Liver (tissue), 9 donors: ENCODE results near the gene SMIM14. TPM values are rescaled to one million over a fixed set of nuclear protein-coding genes. Genes with fewer than 3 reads are reported as not detected.

Experiments used
- DNase-seq: peaks from one replicate; pipeline ENCODE4 v3.0.0-alpha.2; 2017; ENCODE audit warnings: low spot score
- H3K27ac ChIP-seq, 2 donors: one replicate each; pipeline ENCODE4 v1.7.0; 2013; ENCODE audit warnings: inconsistent platforms in 2 of 2, low read length in 2 of 2, control low read depth in 1 of 2, low read depth in 1 of 2, mild to moderate bottlenecking in 1 of 2
- H3K27me3 ChIP-seq, 4 donors: one replicate each; pipeline versions ENCODE4 v1.6.1 to v1.7.0; 2013; ENCODE audit warnings: low read length in 3 of 4, inconsistent platforms in 1 of 4, mild to moderate bottlenecking in 1 of 4, moderate library complexity in 1 of 4; ENCODE audit not compliant: control insufficient read depth in 4 of 4, insufficient read depth in 4 of 4
- H3K36me3 ChIP-seq, 4 donors: one replicate each; pipeline versions ENCODE4 v1.6.1 to v1.7.0; 2013; ENCODE audit warnings: low read length in 3 of 4, mild to moderate bottlenecking in 3 of 4, low read depth in 1 of 4, moderate library complexity in 1 of 4; ENCODE audit not compliant: control insufficient read depth in 4 of 4, insufficient read depth in 3 of 4
- H3K4me1 ChIP-seq, 4 donors: one replicate each; pipeline versions ENCODE4 v1.6.1 to v1.7.0; 2013; ENCODE audit warnings: low read length in 3 of 4, mild to moderate bottlenecking in 3 of 4, moderate library complexity in 1 of 4; ENCODE audit not compliant: control insufficient read depth in 4 of 4, insufficient read depth in 4 of 4
- H3K4me3 ChIP-seq, 3 donors: one replicate each; pipeline versions ENCODE4 v1.6.1 to v1.7.0; 2013; ENCODE audit warnings: low read length in 3 of 3, control low read depth in 1 of 3, low read depth in 1 of 3, mild to moderate bottlenecking in 1 of 3
- H3K9ac ChIP-seq, 2 donors: one replicate each; pipeline ENCODE4 v1.7.0; 2013; ENCODE audit warnings: low read length in 2 of 2, mild to moderate bottlenecking in 2 of 2, moderate library complexity in 2 of 2, control low read depth in 1 of 2, low read depth in 1 of 2
- H3K9me3 ChIP-seq, 4 donors: one replicate each; pipeline versions ENCODE4 v1.6.1 to v1.7.0; 2013; ENCODE audit warnings: low read length in 3 of 4; ENCODE audit not compliant: control insufficient read depth in 4 of 4
- EGR1 ChIP-seq, 2 donors: IDR thresholded peaks; 2 replicates each; pipeline ENCODE4 v1.6.1; 2016 to 2018; ENCODE audit warnings: antibody characterized with exemption in 2 of 2, low read depth in 2 of 2
- FOXA1 ChIP-seq: IDR thresholded peaks from 2 replicates; pipeline ENCODE4 v1.6.1; 2016; ENCODE audit warnings: antibody characterized with exemption
- FOXA2 ChIP-seq: IDR thresholded peaks from 2 replicates; pipeline ENCODE4 v1.6.1; 2016; ENCODE audit warnings: antibody characterized with exemption
- GABPA ChIP-seq, 2 donors: IDR thresholded peaks in 1 of 2; conservative IDR thresholded peaks in 1 of 2; 2 replicates each; pipeline ENCODE4 v1.6.1; 2016; ENCODE audit warnings: antibody characterized with exemption in 2 of 2, mild to moderate bottlenecking in 1 of 2, moderate library complexity in 1 of 2
- HNF4A ChIP-seq, 2 donors: conservative IDR thresholded peaks; 2 replicates each; pipeline ENCODE4 v1.6.1; 2016; ENCODE audit warnings: antibody characterized with exemption in 2 of 2, mild to moderate bottlenecking in 2 of 2
- HNF4G ChIP-seq: IDR thresholded peaks from 2 replicates; pipeline ENCODE4 v1.6.1; 2016; ENCODE audit warnings: antibody characterized with exemption
- JUND ChIP-seq, 2 donors: IDR thresholded peaks; 2 replicates each; pipeline ENCODE4 v1.6.1; 2016; ENCODE audit warnings: antibody characterized with exemption in 2 of 2
- MAX ChIP-seq: IDR thresholded peaks from 2 replicates; pipeline ENCODE4 v1.6.1; 2016; ENCODE audit warnings: antibody characterized with exemption
- NR2F2 ChIP-seq: IDR thresholded peaks from 2 replicates; pipeline ENCODE4 v1.6.1; 2016; ENCODE audit warnings: antibody characterized with exemption
- RAD21 ChIP-seq, 2 donors: IDR thresholded peaks; 2 replicates each; pipeline ENCODE4 v1.6.1; 2016; ENCODE audit warnings: antibody characterized with exemption in 2 of 2, mild to moderate bottlenecking in 2 of 2
- RXRA ChIP-seq, 2 donors: IDR thresholded peaks; 2 replicates each; pipeline ENCODE4 v1.6.1; 2017 to 2018; ENCODE audit warnings: antibody characterized with exemption in 2 of 2, mild to moderate bottlenecking in 1 of 2
- SP1 ChIP-seq: IDR thresholded peaks from 2 replicates; pipeline ENCODE4 v1.6.1; 2018; ENCODE audit warnings: antibody characterized with exemption, mild to moderate bottlenecking
- TAF1 ChIP-seq: conservative IDR thresholded peaks from 2 replicates; pipeline ENCODE4 v1.6.1; 2016; ENCODE audit warnings: antibody characterized with exemption, mild to moderate bottlenecking
- YY1 ChIP-seq: IDR thresholded peaks from 2 replicates; pipeline ENCODE4 v1.6.1; 2016; ENCODE audit warnings: antibody characterized with exemption, mild to moderate bottlenecking
- WGBS: extraction: QIAGEN DNeasy Blood & Tissue Kit; methylation state at CpG from one replicate; pipeline ENCODE4 v1.1.7; 2013; 5-methylcytosine and 5-hydroxymethylcytosine counted together
- polyA plus RNA-seq, 2 donors: library from polyadenylated mRNA; stranded (reverse) in 1 of 2; unstranded in 1 of 2; fragments of 200-250 nt in 1 of 2; fragments of >200 nt in 1 of 2; fragmentation: Nextera tagmentation in 1 of 2; extraction: Ambion mirVana in 1 of 2; gene quantifications; one replicate each; pipeline versions ENCODE4 v1.2.1 to v1.2.3, GENCODE V29; 2013 to 2015
- total RNA-seq, 2 donors: library from RNA; depleted of rRNA; stranded (reverse); fragments of >200 nt; gene quantifications; one replicate each; pipeline ENCODE4 v1.2.3, GENCODE V29; 2014
- TF ChIP-seq, protein P1 (sequence below): IDR thresholded peaks from 2 replicates; pipeline ENCODE4 v1.6.1; 2016; ENCODE audit warnings: antibody characterized with exemption
- TF ChIP-seq, protein P2 (sequence below): IDR thresholded peaks from 2 replicates; pipeline ENCODE4 v1.6.1; 2016; ENCODE audit warnings: antibody characterized with exemption, mild to moderate bottlenecking
- TF ChIP-seq, protein P3 (sequence below): IDR thresholded peaks from 2 replicates; pipeline ENCODE4 v1.6.1; 2016; ENCODE audit warnings: antibody characterized with exemption
- TF ChIP-seq, protein P4 (sequence below): fragments of 150-350 bp; IDR thresholded peaks from 2 replicates; pipeline ENCODE4 v1.5.1; 2017; ENCODE audit warnings: improper control_type of control experiment, low read depth, low read length; ENCODE audit not compliant: missing input control
- donor health status: healthy.
- donor health status: healthy.
- donor health status: healthy.
- donor health status: healthy.
- donor health status: healthy.

SMIM14 gene
- total and polyA plus RNA-seq, 4 donors = 21.1 to 311 (median 91.6) TPM

DNA sequence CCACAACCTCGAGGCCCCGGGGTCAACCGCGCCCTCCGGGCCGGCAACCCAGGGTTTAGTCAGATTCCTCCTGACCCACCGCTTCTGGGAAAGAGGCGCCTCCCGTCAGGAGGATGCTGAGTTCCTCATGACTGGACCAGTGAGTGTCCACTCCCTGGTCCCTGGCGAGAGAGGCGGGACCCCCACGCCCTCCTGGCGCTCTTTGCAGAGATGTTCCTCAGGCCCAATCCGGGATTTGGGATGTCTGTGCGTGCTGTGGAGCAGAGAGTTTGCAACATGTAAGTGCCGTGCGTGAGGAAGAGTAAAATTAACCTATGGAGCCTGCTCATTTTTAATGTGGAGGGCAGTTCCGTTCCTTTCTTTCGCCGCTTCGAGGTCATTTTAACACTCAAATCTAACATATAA lies 110.6 kb downstream of the SMIM14 start (continued):
- TF ChIP-seq RAD21 (IDR thresholded peaks at IDR 0.05) = no peak
- TF ChIP-seq RXRA (IDR thresholded peaks at IDR 0.05) = no peak
- TF ChIP-seq EGR1 (IDR thresholded peaks at IDR 0.05; ENCODE audit: low read depth in 2 of 2) = no peak

DNA sequence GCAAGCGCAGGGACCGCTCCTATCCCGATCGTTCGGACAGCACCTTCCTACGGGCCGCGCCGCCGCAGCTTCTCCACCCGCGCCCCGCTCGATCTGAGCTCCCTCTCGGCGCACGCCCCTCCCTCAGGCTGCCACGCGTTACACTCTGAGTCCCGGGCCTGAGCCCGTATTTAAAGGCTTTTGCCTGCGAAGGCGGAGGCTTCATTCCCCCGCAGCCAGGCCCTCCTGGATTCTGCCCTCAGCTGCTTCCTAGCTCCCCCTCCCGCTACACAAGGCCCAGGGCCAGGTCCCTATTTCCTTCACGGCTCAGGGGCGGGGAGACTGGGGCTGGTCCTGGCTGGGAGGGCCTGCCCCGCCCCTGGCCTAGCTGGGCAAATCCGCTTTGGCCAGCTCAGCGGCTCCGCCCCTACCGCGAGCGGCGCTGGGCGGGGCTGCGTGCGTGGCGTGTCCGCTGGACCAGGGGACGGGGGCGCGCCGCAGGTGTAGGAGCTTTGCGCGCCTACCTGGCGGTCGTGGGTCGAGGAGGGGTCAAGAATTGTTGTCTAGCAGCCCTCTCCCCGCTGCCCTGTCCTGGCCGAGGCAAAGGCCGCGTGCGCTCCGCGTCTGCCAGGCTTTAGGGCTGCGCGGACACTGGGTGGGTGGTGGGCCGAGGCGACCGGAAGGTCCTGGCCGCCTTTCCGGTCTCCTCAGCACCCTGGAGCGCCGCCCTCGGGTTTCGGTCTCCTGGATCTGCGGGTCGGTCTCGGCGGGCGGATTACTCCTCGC lies 111.2 kb downstream of the SMIM14 start, which contains the start of gene UGDH:
UGDH (minus strand) TSS at position 144 of the 765 bp plus-strand sequence. CDS start 5,927 bp downstream, outside the sequence.
- Histone ChIP-seq H3K27ac (peak within 1 kb of the TSS; percentile 95 to 96), H3K4me3 (peak within 1 kb of the TSS; percentile 91 to 95 (median 95)), H3K9me3 (no peaks in the 10 kb centered on the region), H3K9ac (peak within 1 kb of the TSS; percentile 97 to 98), H3K36me3 (peaks cover 0 to 6% (median 3%) of the 10 kb centered on the region in 4 donors), H3K4me1 (peaks cover 0 to 48% (median 17%) of the 10 kb centered on the region in 4 donors), H3K27me3 (no peaks in the 10 kb centered on the region)
- peak; percentile 93 for DNase-seq
- TF ChIP-seq, protein P1, sequence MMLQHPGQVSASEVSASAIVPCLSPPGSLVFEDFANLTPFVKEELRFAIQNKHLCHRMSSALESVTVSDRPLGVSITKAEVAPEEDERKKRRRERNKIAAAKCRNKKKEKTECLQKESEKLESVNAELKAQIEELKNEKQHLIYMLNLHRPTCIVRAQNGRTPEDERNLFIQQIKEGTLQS = no peak
- TF ChIP-seq EGR1 (IDR thresholded peaks at IDR 0.05; ENCODE audit: low read depth in 2 of 2) = peak in 1 of 2 donors; percentile 79
- TF ChIP-seq YY1 = peak; percentile 86
- TF ChIP-seq FOXA1 = peak; percentile 49
- peak in 1 of 2 donors; percentile 51 for TF ChIP-seq JUND (IDR thresholded peaks at IDR 0.05)
- TF ChIP-seq, protein P2, sequence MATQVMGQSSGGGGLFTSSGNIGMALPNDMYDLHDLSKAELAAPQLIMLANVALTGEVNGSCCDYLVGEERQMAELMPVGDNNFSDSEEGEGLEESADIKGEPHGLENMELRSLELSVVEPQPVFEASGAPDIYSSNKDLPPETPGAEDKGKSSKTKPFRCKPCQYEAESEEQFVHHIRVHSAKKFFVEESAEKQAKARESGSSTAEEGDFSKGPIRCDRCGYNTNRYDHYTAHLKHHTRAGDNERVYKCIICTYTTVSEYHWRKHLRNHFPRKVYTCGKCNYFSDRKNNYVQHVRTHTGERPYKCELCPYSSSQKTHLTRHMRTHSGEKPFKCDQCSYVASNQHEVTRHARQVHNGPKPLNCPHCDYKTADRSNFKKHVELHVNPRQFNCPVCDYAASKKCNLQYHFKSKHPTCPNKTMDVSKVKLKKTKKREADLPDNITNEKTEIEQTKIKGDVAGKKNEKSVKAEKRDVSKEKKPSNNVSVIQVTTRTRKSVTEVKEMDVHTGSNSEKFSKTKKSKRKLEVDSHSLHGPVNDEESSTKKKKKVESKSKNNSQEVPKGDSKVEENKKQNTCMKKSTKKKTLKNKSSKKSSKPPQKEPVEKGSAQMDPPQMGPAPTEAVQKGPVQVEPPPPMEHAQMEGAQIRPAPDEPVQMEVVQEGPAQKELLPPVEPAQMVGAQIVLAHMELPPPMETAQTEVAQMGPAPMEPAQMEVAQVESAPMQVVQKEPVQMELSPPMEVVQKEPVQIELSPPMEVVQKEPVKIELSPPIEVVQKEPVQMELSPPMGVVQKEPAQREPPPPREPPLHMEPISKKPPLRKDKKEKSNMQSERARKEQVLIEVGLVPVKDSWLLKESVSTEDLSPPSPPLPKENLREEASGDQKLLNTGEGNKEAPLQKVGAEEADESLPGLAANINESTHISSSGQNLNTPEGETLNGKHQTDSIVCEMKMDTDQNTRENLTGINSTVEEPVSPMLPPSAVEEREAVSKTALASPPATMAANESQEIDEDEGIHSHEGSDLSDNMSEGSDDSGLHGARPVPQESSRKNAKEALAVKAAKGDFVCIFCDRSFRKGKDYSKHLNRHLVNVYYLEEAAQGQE = peak; percentile 95
- TF ChIP-seq FOXA2 = peak; percentile 52
- TF ChIP-seq, protein P3, sequence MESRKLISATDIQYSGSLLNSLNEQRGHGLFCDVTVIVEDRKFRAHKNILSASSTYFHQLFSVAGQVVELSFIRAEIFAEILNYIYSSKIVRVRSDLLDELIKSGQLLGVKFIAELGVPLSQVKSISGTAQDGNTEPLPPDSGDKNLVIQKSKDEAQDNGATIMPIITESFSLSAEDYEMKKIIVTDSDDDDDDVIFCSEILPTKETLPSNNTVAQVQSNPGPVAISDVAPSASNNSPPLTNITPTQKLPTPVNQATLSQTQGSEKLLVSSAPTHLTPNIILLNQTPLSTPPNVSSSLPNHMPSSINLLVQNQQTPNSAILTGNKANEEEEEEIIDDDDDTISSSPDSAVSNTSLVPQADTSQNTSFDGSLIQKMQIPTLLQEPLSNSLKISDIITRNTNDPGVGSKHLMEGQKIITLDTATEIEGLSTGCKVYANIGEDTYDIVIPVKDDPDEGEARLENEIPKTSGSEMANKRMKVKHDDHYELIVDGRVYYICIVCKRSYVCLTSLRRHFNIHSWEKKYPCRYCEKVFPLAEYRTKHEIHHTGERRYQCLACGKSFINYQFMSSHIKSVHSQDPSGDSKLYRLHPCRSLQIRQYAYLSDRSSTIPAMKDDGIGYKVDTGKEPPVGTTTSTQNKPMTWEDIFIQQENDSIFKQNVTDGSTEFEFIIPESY = peak; percentile 75
- TF ChIP-seq HNF4G = peak; percentile 89
- peak; percentile 5 for TF ChIP-seq NR2F2
- TF ChIP-seq, protein P4, sequence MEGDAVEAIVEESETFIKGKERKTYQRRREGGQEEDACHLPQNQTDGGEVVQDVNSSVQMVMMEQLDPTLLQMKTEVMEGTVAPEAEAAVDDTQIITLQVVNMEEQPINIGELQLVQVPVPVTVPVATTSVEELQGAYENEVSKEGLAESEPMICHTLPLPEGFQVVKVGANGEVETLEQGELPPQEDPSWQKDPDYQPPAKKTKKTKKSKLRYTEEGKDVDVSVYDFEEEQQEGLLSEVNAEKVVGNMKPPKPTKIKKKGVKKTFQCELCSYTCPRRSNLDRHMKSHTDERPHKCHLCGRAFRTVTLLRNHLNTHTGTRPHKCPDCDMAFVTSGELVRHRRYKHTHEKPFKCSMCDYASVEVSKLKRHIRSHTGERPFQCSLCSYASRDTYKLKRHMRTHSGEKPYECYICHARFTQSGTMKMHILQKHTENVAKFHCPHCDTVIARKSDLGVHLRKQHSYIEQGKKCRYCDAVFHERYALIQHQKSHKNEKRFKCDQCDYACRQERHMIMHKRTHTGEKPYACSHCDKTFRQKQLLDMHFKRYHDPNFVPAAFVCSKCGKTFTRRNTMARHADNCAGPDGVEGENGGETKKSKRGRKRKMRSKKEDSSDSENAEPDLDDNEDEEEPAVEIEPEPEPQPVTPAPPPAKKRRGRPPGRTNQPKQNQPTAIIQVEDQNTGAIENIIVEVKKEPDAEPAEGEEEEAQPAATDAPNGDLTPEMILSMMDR = no peak
- TF ChIP-seq HNF4A (conservative IDR thresholded peaks at IDR 0.05) = peak; percentile 86 to 92
- peak; percentile 94 for TF ChIP-seq TAF1
- peak; percentile 62 to 63 for TF ChIP-seq RXRA (IDR thresholded peaks at IDR 0.05)
- peak; percentile 93 for TF ChIP-seq SP1
- peak; percentile 83 for TF ChIP-seq MAX
- TF ChIP-seq RAD21 (IDR thresholded peaks at IDR 0.05) = peak; percentile 56 to 61
- peak; percentile 68 to 88 for TF ChIP-seq GABPA (IDR thresholded peaks at IDR 0.05 in 1 of 2, conservative IDR thresholded peaks at IDR 0.05 in 1 of 2)
- under 1% methylated on average over 73 of the region's 73 CpGs for WGBS
